Endothelial cell of umbilical vein (primary cell): ENCODE results near the gene FANCL. TPM values are rescaled to one million over a fixed set of nuclear protein-coding genes. Genes with fewer than 3 reads are reported as not detected.
A peak's percentile ranks its signal among the peaks of the same experiment; 100 is the strongest.

Experiments used
- BruUV-seq: library from RNA; stranded (reverse); fragments of 400-500 nt; replicated peaks from 2 replicates; lab custom pipeline; 2021; lab: Mats Ljungman, UMichigan
- CTCF ChIA-PET: fragments of 300-600, 350-600 bp; sonication (Branson Sonifier 250); formaldehyde crosslinking; loops from one replicate; lab custom pipeline; 2021; ENCODE audit warnings: antibody characterized with exemption, inconsistent platforms; lab: Charles Lee
- POLR2A ChIA-PET: fragments of 300-600, 350-600 bp; sonication (Branson Sonifier 250); formaldehyde crosslinking; loops from one replicate; lab custom pipeline; 2021; ENCODE audit warnings: antibody characterized with exemption, inconsistent platforms; lab: Charles Lee
- DNase-seq: peaks from one replicate; pipeline ENCODE4 v3.0.0-alpha.2; 2011; ENCODE audit warnings: low read depth, low spot score
- FAIRE-seq: peaks from 2 replicates; lab custom pipeline; 2011; peaks lifted over from hg19 to GRCh38; lab: Jason Lieb, UNC
- H2AFZ ChIP-seq: 2 replicates; pipeline ENCODE4 v1.6.0; 2012; ENCODE audit warnings: low read depth, low read length, control low read depth, inconsistent platforms
- H3K27ac ChIP-seq: 2 replicates; pipeline ENCODE4 v1.5.1; 2011; ENCODE audit warnings: low read depth, mild to moderate bottlenecking, control low read depth, low read length, moderate library complexity; ENCODE audit not compliant: insufficient read depth
- H3K27me3 ChIP-seq, 2 experiments: 2 replicates each; pipeline versions ENCODE4 v1.6.0 to v1.6.1; 2011; ENCODE audit warnings: low read length in 2 of 2, mixed read lengths in 1 of 2; ENCODE audit not compliant: control insufficient read depth in 2 of 2, insufficient read depth in 2 of 2
- H3K36me3 ChIP-seq, 2 experiments: 2 replicates in 1 of 2; 3 replicates in 1 of 2; pipeline ENCODE4 v1.5.1; 2011; ENCODE audit warnings: low read length in 2 of 2, mild to moderate bottlenecking in 1 of 2, moderate library complexity in 1 of 2; ENCODE audit not compliant: control insufficient read depth in 2 of 2, insufficient read depth in 2 of 2; ENCODE audit errors: extremely low read depth in 1 of 2
- H3K4me1 ChIP-seq: 3 replicates; pipeline ENCODE4 v1.5.1; 2011; ENCODE audit warnings: mild to moderate bottlenecking, low read length; ENCODE audit not compliant: control insufficient read depth, insufficient read depth; ENCODE audit errors: extremely low read depth
- H3K4me2 ChIP-seq: 2 replicates; pipeline ENCODE4 v1.6.1; 2011; ENCODE audit warnings: low read length, control low read depth, mixed read lengths; ENCODE audit not compliant: insufficient read depth
- H3K4me3 ChIP-seq, 3 experiments: fragments of 200-600 bp in 1 of 3; sonication (generic), shearing (Covaris generic) in 1 of 3; replicated peaks in 1 of 3; 2 replicates each; pipeline ENCODE4 v1.5.1; 2011 to 2016; ENCODE audit warnings: control low read depth in 3 of 3, low read length in 3 of 3, mild to moderate bottlenecking in 2 of 3, inconsistent platforms in 1 of 3, low read depth in 1 of 3, moderate library complexity in 1 of 3; ENCODE audit not compliant: insufficient read depth in 1 of 3
- H3K79me2 ChIP-seq: 2 replicates; pipeline ENCODE4 v1.6.0; 2012; ENCODE audit warnings: low read length, inconsistent platforms; ENCODE audit not compliant: control insufficient read depth, insufficient read depth
- H3K9ac ChIP-seq: replicated peaks from 2 replicates; pipeline ENCODE3; 2011; ENCODE audit warnings: low read length, control low read depth; ENCODE audit not compliant: insufficient read depth; ENCODE audit errors: extremely low read depth
- H3K9me1 ChIP-seq: replicated peaks from 3 replicates; pipeline ENCODE4 v1.6.0; 2011; ENCODE audit warnings: mild to moderate bottlenecking, low read length; ENCODE audit not compliant: control insufficient read depth, insufficient read depth; ENCODE audit errors: extremely low read depth
- H3K9me3 ChIP-seq: replicated peaks from 2 replicates; pipeline ENCODE4 v1.5.1; 2012; ENCODE audit warnings: low read length, inconsistent platforms; ENCODE audit not compliant: control insufficient read depth, insufficient read depth
- H4K20me1 ChIP-seq: replicated peaks from 2 replicates; pipeline ENCODE3; 2011; ENCODE audit warnings: mild to moderate bottlenecking, low read length; ENCODE audit not compliant: control insufficient read depth, insufficient read depth; ENCODE audit errors: extremely low read depth
- POLR2A ChIP-seq: IDR thresholded peaks from 2 replicates; pipeline ENCODE4 v1.6.1; 2012; ENCODE audit warnings: low read depth, mild to moderate bottlenecking, control low read depth, low read length
- POLR2AphosphoS5 ChIP-seq: IDR thresholded peaks from 2 replicates; pipeline ENCODE4 v1.6.1; 2012; ENCODE audit warnings: low read depth, mild to moderate bottlenecking, control low read depth, low read length, moderate library complexity; ENCODE audit not compliant: insufficient read depth
- dilution Hi-C: fragments of 300-500 bp; cut with MboI; formaldehyde crosslinking; loops from one replicate; pipeline ENCODE4 v1.15.0; 2019; ENCODE audit warnings: low sequenced_read_pairs; ENCODE audit not compliant: extremely low pct_ligation_motif_present
- intact Hi-C: fragments of 100-400 bp; cut with micrococcal nuclease; formaldehyde crosslinking; loops from one replicate; pipeline ENCODE4 v1.10.0; 2022
- polyA plus RNA-seq, 4 experiments: library from polyadenylated mRNA; depleted of rRNA in 3 of 4; stranded (reverse) in 3 of 4; unstranded in 1 of 4; fragments of >200 nt; gene quantifications; 2 replicates each; pipeline versions ENCODE4 v1.2.1 to v1.2.3, GENCODE V29; 2011 to 2012; ENCODE audit warnings: missing spikeins in 1 of 4
- total RNA-seq: library from RNA; stranded (reverse); gene quantifications from 2 replicates; pipeline ENCODE4 v1.2.3, GENCODE V29; 2021

Gene FANCL
- total and polyA plus RNA-seq, 2 donors (not counting 3 experiments of a cell fraction or from before 2014, with no cell fraction given) = 10.3 to 15.8 TPM

- Histone ChIP-seq H3K4me1 (peaks cover 12% of the 10 kb centered on the region), H2AFZ (no peak overlapping the region), H3K79me2 (peaks cover 2% of the 10 kb centered on the region), H3K4me3 (no peak overlapping the region), H3K9ac (no peak overlapping the region), H3K9me1 (no peaks in the 10 kb centered on the region), H4K20me1 (no peaks in the 10 kb centered on the region), H3K27me3 (no peaks in the 10 kb centered on the region), H3K36me3 (no peaks in the 10 kb centered on the region), H3K27ac (no peak overlapping the region), H3K4me2 (peak overlapping the region; percentile 43), H3K9me3 (no peaks in the 10 kb centered on the region)
- no peak for FAIRE-seq
- intact Hi-C loops (loop anchor here (5.0 kb wide), 1 partner anchor 38 kb away; the partner anchor contains the start of gene FANCL), dilution Hi-C loops (no loop called here)
- DNase-seq = peak; percentile 69
- CTCF ChIA-PET = interaction anchor here (1.1 to 1.5 kb wide), 3 partner anchors 11 to 16 kb away, joined by 3 to 4 read pairs (median 4); no protein-coding TSS in a partner anchor
- BruUV-seq = no TSS peak
- POLR2A ChIA-PET = no interaction called here
- TF ChIP-seq POLR2AphosphoS5 = no peak
Measured at GRCh38 chr2:58204195-58204959, 36.7 kb downstream of the FANCL start.

GRCh38 chr2:58203018-58203417 is 38.1 kb downstream of the FANCL start:
- POLR2A ChIA-PET = no interaction called here
- H3K27ac ChIP-seq = no peak overlapping the region
- H3K9me1 ChIP-seq = no peaks in the 10 kb centered on the region
- DNase-seq (no peak), FAIRE-seq (no peak)
- H3K9me3 ChIP-seq = no peaks in the 10 kb centered on the region
- H4K20me1 ChIP-seq = no peaks in the 10 kb centered on the region
- CTCF ChIA-PET = interaction anchor here (1.0 to 1.5 kb wide), 3 partner anchors 10 to 297 kb away, joined by 3 to 4 read pairs (median 4); no protein-coding TSS in a partner anchor
- no peak overlapping the region for H3K4me2 ChIP-seq
- H3K79me2 ChIP-seq = peaks cover 2% of the 10 kb centered on the region
- no peak overlapping the region for H2AFZ ChIP-seq
- no peak overlapping the region for H3K9ac ChIP-seq
- no peaks in the 10 kb centered on the region for H3K27me3 ChIP-seq
- peaks cover 12% of the 10 kb centered on the region for H3K4me1 ChIP-seq
- no peak for TF ChIP-seq POLR2A
- BruUV-seq = no TSS peak
- dilution Hi-C loops (no loop called here), intact Hi-C loops (loop anchor here (5.0 kb wide), 1 partner anchor 39 kb away; the partner anchor contains the start of gene FANCL)
- no peaks in the 10 kb centered on the region for H3K36me3 ChIP-seq
- H3K4me3 ChIP-seq = no peak overlapping the region
